HCT116 (cell line): ENCODE results near the gene KSR1. TPM values are rescaled to one million over a fixed set of nuclear protein-coding genes. Genes with fewer than 3 reads are reported as not detected.

Experiments
- ATAC-seq: fragments of 200-7000 bp; cut with Tn5 transposase; 2 replicates; pipeline ENCODE4 v1.9.1; 2020; ENCODE audit warnings: mild to moderate bottlenecking, moderate library complexity
- BruUV-seq: library from RNA; stranded (reverse); fragments of 400-500 nt; replicated peaks from 2 replicates; lab custom pipeline; 2021; lab: Mats Ljungman, UMichigan
- CTCF ChIA-PET: fragments of 300-600 bp; sonication (Branson Sonifier 250); formaldehyde crosslinking; loops from one replicate; lab custom pipeline; 2021; ENCODE audit warnings: antibody characterized with exemption; lab: Charles Lee
- POLR2A ChIA-PET: fragments of 300-600, 350-600 bp; sonication (Branson Sonifier 250); formaldehyde crosslinking; loops from one replicate; lab custom pipeline; 2021; ENCODE audit warnings: antibody characterized with exemption; lab: Charles Lee
- RAD21 ChIA-PET, 2 experiments: fragments of 300-600 bp; sonication (Branson Sonifier 250); formaldehyde crosslinking; loops; one replicate each; lab custom pipeline; 2023; ENCODE audit warnings: low total read pairs in 2 of 2; ENCODE audit not compliant: uncharacterized antibody in 2 of 2, unreplicated experiment in 2 of 2, low non-redundant PET in 1 of 2; lab: Charles Lee
- DNase-seq: peaks from one replicate; pipeline ENCODE4 v3.0.0-alpha.2; 2010; ENCODE audit warnings: low read depth, low spot score
- H2AFZ ChIP-seq: fragments of 200-600 bp; shearing (Covaris generic), sonication (generic); 2 replicates; pipeline ENCODE4 v1.6.1; 2017; ENCODE audit warnings: low read depth, mixed run types, mixed read lengths, antibody characterized with exemption, low read length; ENCODE audit not compliant: poor library complexity, severe bottlenecking
- H3K27ac ChIP-seq: 2 replicates; pipeline ENCODE4 v1.5.1; 2012; ENCODE audit warnings: low read depth, low read length
- H3K27me3 ChIP-seq: fragments of 200-600 bp; sonication (generic); 2 replicates; pipeline ENCODE4 v1.6.1; 2016; ENCODE audit warnings: mixed run types, low read length, mixed read lengths; ENCODE audit not compliant: insufficient read depth
- H3K36me3 ChIP-seq, 2 experiments: fragments of 200-500 bp in 1 of 2; fragments of 200-600 bp in 1 of 2; sonication (Bioruptor generic) in 1 of 2; sonication (generic) in 1 of 2; 2 replicates each; pipeline versions ENCODE4 v1.5.1 to v1.6.1; 2014 to 2016; ENCODE audit warnings: low read length in 2 of 2, inconsistent platforms in 1 of 2, mixed read lengths in 1 of 2, mixed run types in 1 of 2; ENCODE audit not compliant: insufficient read depth in 2 of 2, control insufficient read depth in 1 of 2
- H3K4me1 ChIP-seq, 2 experiments: fragments of 200-600 bp in 1 of 2; sonication (generic) in 1 of 2; 2 replicates each; pipeline versions ENCODE4 v1.5.1 to v1.6.1; 2012 to 2017; ENCODE audit warnings: low read length in 2 of 2, inconsistent platforms in 1 of 2, mild to moderate bottlenecking in 1 of 2, mixed read lengths in 1 of 2, mixed run types in 1 of 2, moderate library complexity in 1 of 2; ENCODE audit not compliant: insufficient read depth in 2 of 2, control insufficient read depth in 1 of 2
- H3K4me2 ChIP-seq: fragments of 200-600 bp; sonication (generic); 2 replicates; pipeline ENCODE4 v1.6.1; 2017; ENCODE audit warnings: mixed run types, low read length, mixed read lengths
- H3K4me3 ChIP-seq, 2 experiments: fragments of 200-600 bp in 1 of 2; sonication (generic) in 1 of 2; replicated peaks in 1 of 2; 2 replicates each; pipeline ENCODE4 v1.5.1; 2011 to 2016; ENCODE audit warnings: low read length in 2 of 2, control low read depth in 1 of 2, low read depth in 1 of 2, mild to moderate bottlenecking in 1 of 2, mixed read lengths in 1 of 2, mixed run types in 1 of 2
- H3K79me2 ChIP-seq: fragments of 200-600 bp; sonication (generic); 2 replicates; pipeline ENCODE4 v1.6.1; 2017; ENCODE audit warnings: mild to moderate bottlenecking, mixed run types, low read length, moderate library complexity, mixed read lengths; ENCODE audit not compliant: insufficient read depth
- H3K9ac ChIP-seq: fragments of 200-600 bp; sonication (generic); 2 replicates; pipeline ENCODE4 v1.6.1; 2016; ENCODE audit warnings: low read length, mixed read lengths
- H3K9me2 ChIP-seq: fragments of 200-600 bp; sonication (generic), shearing (Covaris generic); 2 replicates; pipeline ENCODE4 v1.6.1; 2017; ENCODE audit warnings: mixed run types, mild to moderate bottlenecking, moderate library complexity; ENCODE audit not compliant: insufficient read depth
- H3K9me3 ChIP-seq, 2 experiments: fragments of 200-500 bp in 1 of 2; fragments of 200-600 bp in 1 of 2; sonication (Bioruptor generic) in 1 of 2; sonication (generic) in 1 of 2; 2 replicates each; pipeline ENCODE4 v1.6.1; 2014 to 2017; ENCODE audit warnings: low read length in 2 of 2, mixed read lengths in 2 of 2, inconsistent platforms in 1 of 2, low read depth in 1 of 2, mild to moderate bottlenecking in 1 of 2, mixed run types in 1 of 2, moderate library complexity in 1 of 2; ENCODE audit not compliant: control insufficient read depth in 1 of 2, insufficient read depth in 1 of 2
- H4K20me1 ChIP-seq: fragments of 200-600 bp; sonication (generic), shearing (Covaris generic); 2 replicates; pipeline ENCODE4 v1.6.1; 2017; ENCODE audit warnings: mixed run types, mild to moderate bottlenecking, moderate library complexity; ENCODE audit not compliant: insufficient read depth
- CEBPB ChIP-seq: IDR thresholded peaks from 2 replicates; pipeline ENCODE4 v1.6.1; 2012; ENCODE audit warnings: low read depth
- ELF1 ChIP-seq: IDR thresholded peaks from 2 replicates; pipeline ENCODE4 v1.6.1; 2012; ENCODE audit warnings: low read depth, borderline replicate concordance
- EZH2 ChIP-seq: fragments of 200-600 bp; sonication (generic); IDR thresholded peaks from 2 replicates; pipeline ENCODE4 v1.6.1; 2017; ENCODE audit warnings: antibody characterized with exemption, mixed run types
- FOSL1 ChIP-seq: IDR thresholded peaks from 2 replicates; pipeline ENCODE4 v1.6.1; 2012; ENCODE audit warnings: low read depth
- JUND ChIP-seq: IDR thresholded peaks from 2 replicates; pipeline ENCODE4 v1.6.1; 2012
- RAD21 ChIP-seq: IDR thresholded peaks from 2 replicates; pipeline ENCODE4 v1.6.1; 2012; ENCODE audit warnings: low read depth, mild to moderate bottlenecking
- SIN3A ChIP-seq: IDR thresholded peaks from 2 replicates; pipeline ENCODE4 v1.6.1; 2012; ENCODE audit warnings: low read depth
- SRF ChIP-seq: IDR thresholded peaks from 2 replicates; pipeline ENCODE4 v1.6.1; 2012; ENCODE audit warnings: low read depth
- YY1 ChIP-seq: IDR thresholded peaks from 2 replicates; pipeline ENCODE4 v1.6.1; 2011; ENCODE audit warnings: low read length, low read depth, moderate library complexity, mild to moderate bottlenecking; ENCODE audit not compliant: insufficient replicate concordance; ENCODE audit errors: extremely low read depth
- intact Hi-C: fragments of 100-400 bp; cut with micrococcal nuclease; formaldehyde crosslinking; loops from 2 replicates; pipeline ENCODE4 v1.10.0; 2022
- total RNA-seq: library from RNA; stranded (reverse); gene quantifications from one replicate; pipeline ENCODE4 v1.2.1, GENCODE V29; 2021; ENCODE audit not compliant: unreplicated experiment
- TF ChIP-seq, protein P1 (sequence below): IDR thresholded peaks from 2 replicates; pipeline ENCODE4 v1.6.1; 2012

Gene KSR1
- total RNA-seq, 1 experiment from 2014 or later, result 16.5 TPM

DNA sequence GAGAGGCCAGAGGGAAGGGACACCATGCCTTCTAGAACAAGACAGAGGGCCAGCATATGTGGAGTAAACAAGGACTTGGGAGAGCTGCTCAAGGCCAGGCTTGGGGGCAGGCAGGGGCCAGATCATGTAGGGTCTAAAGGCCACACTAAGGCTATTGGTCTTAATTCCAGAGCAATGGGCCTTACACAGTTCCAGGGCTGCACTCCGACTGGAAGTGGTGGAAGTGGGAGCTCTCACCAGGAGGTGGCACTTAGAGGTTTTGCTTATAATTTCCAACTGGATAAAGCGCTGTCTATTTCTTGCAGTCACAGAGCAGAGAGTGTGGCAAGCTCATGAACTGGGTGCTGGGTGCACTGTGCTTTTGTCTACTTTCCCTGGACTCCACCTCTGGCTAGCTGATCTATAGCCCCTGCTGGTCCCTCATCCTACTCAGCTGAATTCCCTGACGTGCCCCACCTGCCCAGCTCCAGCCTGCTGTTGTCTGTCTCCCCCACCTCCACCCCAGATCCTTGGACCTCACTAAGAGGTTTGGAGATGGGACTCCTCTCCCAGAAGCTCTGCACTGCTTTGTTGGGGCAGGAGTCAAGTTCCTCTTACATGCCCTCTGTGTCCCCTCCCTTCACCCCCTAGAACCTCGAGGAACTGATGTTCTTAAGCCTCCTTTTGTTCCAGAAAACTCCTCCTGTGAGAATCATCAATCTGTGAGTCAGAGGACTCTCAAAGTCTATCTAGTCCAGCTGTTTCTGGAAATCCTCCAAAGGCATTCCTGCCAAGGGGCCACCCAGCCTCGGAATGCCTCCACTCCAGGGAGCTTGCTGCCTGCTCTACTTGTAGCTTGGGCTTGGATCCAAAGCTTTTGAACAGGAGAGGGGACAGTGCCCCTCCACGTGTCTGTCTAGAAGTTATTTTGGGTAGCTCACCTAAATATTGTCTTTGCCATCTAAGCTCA, 48.1 kb upstream of the KSR1 start:
- Histone ChIP-seq H3K9me3 (no peaks in the 10 kb centered on the region), H2AFZ (no peak overlapping the region), H3K9ac (no peak overlapping the region), H3K27ac (no peak overlapping the region), H3K27me3 (no peaks in the 10 kb centered on the region), H4K20me1 (no peaks in the 10 kb centered on the region), H3K4me2 (peak overlapping the region; percentile 48), H3K9me2 (no peaks in the 10 kb centered on the region), H3K4me3 (no peak overlapping the region), H3K4me1 (peaks cover 10 to 19% of the 10 kb centered on the region in 2 experiments), H3K79me2 (no peaks in the 10 kb centered on the region), H3K36me3 (no peaks in the 10 kb centered on the region)
- no TSS peak for BruUV-seq
- TF ChIP-seq SIN3A (no peak), FOSL1 (0 out of 2 replicates have a peak, but pooled peaks have one; percentile 9), RAD21 (0 out of 2 replicates have a peak, but pooled peaks have one; percentile 5), SRF (no peak), JUND (no peak)
- POLR2A ChIA-PET, result no interaction called here
- peak; percentile 53 for ATAC-seq
- intact Hi-C loops, result no loop called here
- RAD21 ChIA-PET, result interaction anchor here in 1 of 2 experiments (0.6 kb wide), 1 partner anchor 191 kb away, joined by 5 read pairs; no protein-coding TSS in a partner anchor
- DNase-seq, result peak; percentile 7
- CTCF ChIA-PET, result interaction anchor here (1.1 to 2.0 kb wide), 3 partner anchors 24 to 192 kb away, joined by 3 to 10 read pairs (median 3); no protein-coding TSS in a partner anchor

DNA sequence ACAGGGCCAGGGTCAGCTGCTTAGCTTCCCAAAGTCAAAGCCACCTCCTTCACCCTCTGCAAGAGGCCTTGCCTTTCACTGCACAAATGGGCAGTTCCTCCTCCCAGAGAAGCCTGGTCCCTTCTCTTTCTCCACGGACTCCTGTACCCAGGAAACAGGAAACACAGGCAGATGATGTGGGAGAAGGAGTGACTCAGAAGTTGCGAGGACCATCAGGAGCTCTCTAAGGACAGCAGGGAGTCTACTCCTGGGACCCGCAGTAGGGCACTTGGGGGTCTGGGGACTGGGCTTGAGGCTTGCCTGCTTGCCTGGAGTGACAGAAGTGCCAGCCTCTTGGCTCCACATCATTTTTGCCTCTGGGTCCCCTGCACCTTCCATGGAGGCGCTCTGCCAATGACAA, 47.4 kb upstream of the KSR1 start:
- H3K9ac ChIP-seq, result no peak overlapping the region
- no TSS peak for BruUV-seq
- H3K79me2 ChIP-seq, result no peaks in the 10 kb centered on the region
- no peak overlapping the region for H3K4me3 ChIP-seq
- TF ChIP-seq, protein P1, sequence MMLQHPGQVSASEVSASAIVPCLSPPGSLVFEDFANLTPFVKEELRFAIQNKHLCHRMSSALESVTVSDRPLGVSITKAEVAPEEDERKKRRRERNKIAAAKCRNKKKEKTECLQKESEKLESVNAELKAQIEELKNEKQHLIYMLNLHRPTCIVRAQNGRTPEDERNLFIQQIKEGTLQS, result no peak
- TF ChIP-seq SRF, result no peak
- no peak for TF ChIP-seq YY1
- no peak for TF ChIP-seq ELF1
- no peak for TF ChIP-seq CEBPB
- TF ChIP-seq EZH2, result no peak
- RAD21 ChIA-PET, result no interaction called here
- CTCF ChIA-PET, result interaction anchor here (1.1 to 1.7 kb wide), 2 partner anchors 24 to 29 kb away, joined by 3 read pairs; no protein-coding TSS in a partner anchor
- peak overlapping the region; percentile 48 for H3K4me2 ChIP-seq
- no peak overlapping the region for H3K27ac ChIP-seq
- peaks cover 10 to 19% of the 10 kb centered on the region in 2 experiments for H3K4me1 ChIP-seq
- peak; percentile 30; the same call in 1 of the 2 replicates for ATAC-seq
- no peaks in the 10 kb centered on the region for H3K27me3 ChIP-seq
- DNase-seq, result no peak
- no peak overlapping the region for H2AFZ ChIP-seq
- H3K36me3 ChIP-seq, result no peaks in the 10 kb centered on the region
- intact Hi-C loops, result no loop called here
- no peaks in the 10 kb centered on the region for H3K9me3 ChIP-seq
- no peaks in the 10 kb centered on the region for H4K20me1 ChIP-seq
- POLR2A ChIA-PET, result no interaction called here
- no peaks in the 10 kb centered on the region for H3K9me2 ChIP-seq
